HT1080 (cell line): ENCODE data around the gene TP53I11. TPM values are rescaled to one million over a fixed set of nuclear protein-coding genes. Genes with fewer than 3 reads are reported as not detected.

Source experiments
- DNase-seq: peaks from one replicate; pipeline ENCODE4 v3.0.0-alpha.2; 2015; ENCODE audit warnings: low read depth
- total RNA-seq: library from RNA; depleted of rRNA; stranded (reverse); fragments of >200 nt; shearing (Covaris generic); gene quantifications from 2 replicates; pipeline ENCODE4 v1.2.3, GENCODE V29; 2014

TP53I11 gene
- total RNA-seq, 1 experiment from 2014 or later: 0.11 TPM

DNA sequence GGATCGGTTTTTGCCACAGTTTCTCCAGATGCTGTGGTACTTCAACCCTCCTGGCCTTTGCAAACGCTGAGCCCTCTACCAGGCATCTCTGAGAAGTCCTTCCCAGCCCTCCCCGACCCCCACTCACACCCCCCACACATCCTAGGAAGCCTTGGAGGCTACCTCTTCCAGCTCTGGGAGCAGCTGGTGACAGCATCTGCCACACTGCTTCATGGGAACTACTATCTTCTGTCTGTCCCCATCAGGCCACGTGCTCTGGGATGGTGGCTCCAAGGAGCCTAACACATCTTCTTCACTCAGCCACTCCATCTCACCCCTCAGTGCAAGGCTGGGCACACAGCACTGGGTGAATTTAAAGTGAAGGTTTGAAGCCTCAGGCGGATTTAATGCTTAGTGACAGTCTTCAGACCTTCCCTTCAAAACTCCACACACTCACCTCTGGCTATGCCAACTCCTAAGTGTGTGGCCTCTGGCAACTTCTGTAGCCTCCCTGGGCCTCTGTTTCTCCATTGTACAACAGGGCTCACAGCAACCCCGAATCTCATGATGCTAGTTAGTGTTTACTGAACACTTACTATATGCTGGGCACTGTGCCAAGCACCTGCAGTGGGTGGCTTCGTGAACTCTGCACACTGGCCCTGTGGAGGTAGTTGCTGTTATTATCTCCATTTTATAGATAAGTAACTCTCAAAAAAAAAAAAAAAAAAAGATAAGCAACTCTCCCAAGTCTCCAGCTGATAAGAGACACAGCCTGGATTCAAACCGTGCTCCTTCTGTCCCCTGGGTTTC is 7.3 kb upstream of the TP53I11 start:
- DNase-seq: no peak

DNA sequence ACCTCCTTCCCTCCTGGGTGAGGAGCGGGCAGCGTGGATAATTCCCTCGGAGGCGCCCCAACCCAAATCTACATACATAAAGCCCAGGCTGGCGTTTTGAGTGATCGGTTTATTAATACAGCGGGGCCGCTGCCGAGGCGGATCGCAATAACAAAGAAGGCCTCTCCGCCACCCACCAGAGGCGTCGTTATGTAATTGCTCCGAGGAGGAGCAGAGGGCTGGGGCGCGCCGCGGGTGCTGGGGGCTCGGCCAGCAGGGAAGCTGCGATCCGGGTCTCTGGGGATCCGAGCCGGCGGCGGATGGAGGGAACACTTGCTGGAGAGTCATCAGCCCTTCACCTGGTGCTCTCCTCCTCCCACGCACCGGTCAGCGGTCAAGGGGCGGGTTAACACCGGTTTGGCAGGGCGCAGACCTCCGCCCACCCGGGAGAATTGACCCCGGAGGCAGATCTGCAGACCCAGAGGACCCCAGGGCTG is 6.4 kb upstream of the TP53I11 start:
- DNase-seq: no peak

DNA sequence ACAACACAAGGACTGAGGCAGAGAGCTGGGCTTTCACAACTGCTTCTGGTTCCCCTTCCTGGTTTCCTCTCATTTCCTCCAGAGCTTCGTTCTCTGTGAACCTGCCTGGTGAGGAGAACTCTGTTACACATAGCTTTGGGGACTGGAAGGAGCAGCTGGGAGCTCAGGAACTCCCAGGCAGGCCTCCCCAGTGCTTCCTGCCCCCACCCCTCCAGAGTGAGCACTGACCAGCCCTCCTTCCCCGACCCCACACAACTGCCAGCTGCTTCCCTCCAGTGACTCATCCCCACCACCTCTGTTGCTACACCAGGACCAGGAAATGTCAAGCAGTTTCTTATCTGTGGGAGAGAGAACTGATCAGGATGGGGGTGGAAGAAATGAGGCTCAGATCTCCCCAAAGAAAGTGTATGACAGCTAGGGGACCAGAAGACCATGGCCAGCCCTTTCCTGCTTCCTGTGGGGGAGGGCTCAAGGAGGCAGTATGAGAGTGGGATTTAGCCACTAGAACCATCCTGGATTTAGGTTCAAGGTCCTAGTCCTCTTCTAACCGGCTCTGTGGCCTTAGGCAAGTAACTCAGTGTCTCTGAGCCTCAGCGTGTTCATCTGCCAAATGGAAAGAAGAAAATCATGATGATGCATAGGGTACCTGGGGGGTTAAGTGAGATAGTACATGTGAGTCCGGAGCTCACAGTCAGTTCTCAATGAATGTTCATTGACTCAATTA is 4.5 kb upstream of the TP53I11 start:
- DNase-seq: peak; percentile 74

DNA sequence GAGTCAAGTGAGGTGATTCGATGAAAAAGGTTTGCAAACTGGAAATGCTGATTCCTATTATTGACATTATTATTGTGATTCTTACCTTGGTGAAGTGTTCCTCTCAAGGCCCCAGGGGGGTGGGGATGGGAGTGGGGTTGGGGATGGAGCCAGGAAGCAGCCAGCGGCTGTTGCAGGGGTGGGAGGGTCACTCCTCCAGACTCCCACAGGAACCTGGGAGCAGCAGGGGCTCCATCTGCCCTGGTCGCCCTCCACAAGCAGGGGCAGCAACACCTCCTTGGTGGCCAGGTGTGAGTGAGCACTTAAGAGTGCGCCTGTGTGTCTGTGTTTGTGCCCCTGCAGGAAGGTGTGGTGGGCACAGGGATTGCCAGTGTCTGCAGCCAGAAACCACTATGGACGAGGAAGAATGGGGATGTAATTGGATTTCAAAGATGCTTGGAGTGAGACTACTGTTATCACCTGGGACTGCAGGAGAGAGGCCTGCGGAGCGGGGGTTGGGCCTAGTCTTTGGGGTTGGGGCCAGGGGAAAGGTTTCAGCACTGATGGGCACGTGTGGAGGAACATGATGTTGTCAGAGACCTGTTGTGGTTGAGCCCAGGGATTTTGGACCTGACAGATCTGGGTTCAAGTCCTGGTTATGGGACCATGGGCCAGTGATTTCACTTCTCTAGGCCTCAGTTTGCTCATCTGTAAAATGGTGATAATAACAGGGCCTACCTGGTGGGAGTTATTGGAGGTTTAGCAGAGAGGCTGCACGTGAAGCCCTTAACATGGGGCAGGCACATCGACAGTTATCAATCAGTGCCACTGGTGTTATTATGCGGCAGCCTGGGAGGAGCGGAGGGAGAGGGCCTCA is 3.6 kb upstream of the TP53I11 start:
- no peak for DNase-seq

DNA sequence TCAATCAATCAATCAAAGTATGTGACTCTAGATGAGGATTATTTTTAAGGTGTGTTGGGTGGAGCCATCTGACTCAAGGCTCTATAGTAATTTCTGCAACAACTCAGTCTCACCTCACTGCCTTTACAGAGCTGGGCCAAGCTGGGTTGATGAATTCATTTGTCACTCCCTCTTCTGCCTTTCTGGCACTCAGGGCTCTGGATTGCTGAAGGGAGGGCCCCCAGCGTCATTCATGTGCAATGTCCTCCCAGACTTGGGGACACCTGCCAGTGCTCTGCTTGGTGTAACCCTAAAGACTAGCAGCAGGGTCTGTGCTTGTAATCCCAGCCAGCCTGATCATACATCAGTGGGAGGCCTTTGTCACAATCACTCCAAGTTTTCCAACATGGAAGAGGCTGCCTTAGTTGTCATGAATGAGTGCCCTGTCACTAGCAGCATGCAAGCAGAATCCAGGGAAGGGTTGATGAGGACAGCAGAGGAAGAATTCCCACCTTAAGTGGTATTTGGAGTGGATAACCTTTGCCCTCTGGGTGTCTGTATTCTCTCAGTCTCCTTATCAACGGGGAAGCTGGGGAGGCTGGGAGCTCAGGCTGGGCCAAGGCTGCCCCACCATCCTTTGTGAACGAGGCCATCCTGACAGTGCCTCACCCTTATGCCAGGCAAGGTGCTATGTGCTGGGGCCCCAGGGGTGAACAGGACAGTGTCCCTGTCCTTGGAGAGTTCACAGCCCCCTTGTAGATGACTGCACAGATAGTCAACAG is 2.0 kb upstream of the TP53I11 start:
- no peak for DNase-seq

DNA sequence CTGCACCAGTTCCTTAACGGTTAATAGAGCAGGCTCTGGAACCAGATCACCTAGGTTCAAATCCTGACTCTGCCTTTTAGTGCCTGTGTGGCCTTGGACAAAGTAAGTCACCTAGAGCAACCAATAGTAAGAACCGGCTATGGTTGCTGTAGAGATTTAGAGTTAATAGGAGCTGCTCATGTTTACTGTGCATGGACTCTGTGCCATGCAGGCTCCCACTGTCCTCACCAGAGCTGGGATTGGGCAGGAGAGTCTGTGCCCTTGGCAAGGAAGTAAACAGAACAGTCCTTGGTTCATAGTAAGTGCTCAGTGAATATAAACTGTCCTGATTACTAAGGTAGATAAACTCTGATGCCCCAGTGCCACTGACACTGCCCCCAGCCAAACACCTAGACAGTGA is 1.4 kb upstream of the TP53I11 start:
- DNase-seq: no peak

DNA sequence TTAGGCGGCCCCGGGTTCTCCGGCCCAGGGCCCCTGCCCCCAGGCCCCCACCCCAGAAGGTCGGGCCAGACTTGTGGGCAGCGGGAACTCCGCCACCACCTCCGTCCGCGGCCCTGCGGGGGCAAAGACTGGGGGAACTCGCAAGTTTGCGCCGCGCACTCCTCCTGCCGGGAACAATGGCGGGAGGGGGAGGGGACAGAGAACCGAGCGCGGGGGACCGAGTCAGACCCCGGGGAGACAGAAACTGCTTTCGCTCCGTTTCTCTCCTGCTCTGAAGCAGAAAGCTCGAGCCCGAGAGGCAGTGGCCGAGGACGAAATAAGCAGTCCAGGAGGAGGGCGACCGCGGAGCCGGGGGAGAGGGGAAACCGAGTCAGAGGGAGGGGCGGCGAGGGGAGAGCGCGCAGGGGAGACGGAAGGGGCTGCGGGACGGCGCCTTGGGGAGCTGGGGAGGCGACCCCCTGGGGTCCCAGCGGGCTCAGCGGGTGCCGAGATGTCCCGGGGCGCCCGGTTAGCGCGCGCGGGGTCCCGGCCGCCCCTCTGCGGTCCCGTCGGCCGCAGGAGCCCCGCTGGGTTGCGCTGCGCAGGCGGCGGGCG is 555 bp downstream of the TP53I11 start:
- DNase-seq: no peak

DNA sequence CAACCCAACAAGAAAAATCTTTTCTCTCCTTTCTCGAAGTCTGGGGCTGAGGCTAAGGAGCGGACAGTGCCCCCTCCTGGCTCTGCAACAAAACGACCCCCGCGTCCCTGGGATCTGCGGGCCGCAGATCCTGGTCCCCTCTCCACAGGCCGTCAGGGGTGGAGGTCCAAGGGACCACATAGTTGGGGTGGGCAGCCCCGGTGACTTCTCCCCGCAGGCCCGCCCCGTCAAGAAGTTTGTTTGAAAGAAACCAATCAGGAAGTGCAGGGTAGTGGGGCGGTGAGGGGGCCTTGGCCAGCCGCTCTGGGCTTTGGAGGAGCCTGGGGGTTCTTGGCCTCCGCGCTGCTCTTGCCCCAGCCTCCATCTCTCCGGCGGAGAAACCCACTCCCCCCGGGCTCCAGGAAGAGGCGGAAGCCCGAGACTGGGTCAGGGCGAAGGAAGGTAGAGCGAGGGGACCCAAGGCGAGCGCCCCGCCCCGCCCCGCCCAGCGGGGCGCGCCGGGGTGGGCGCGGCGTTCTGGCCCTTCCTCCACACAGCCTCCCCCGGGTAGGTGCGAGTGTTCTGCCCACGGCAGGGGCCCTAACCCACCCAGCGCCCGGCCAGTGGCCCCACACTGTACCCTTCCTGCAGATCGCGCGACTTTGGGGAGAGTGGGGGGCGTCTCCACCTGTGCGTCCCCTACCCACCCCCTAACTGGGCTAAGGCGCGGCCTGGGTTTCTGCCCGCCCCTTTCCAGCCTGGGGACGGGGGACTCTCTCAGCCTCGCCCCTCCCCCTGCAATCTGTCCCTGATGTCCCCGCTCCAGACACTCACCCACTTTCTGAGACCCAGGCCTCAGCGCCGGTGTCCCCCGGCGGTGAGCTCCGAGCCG is 1.3 kb downstream of the TP53I11 start:
- DNase-seq: no peak

DNA sequence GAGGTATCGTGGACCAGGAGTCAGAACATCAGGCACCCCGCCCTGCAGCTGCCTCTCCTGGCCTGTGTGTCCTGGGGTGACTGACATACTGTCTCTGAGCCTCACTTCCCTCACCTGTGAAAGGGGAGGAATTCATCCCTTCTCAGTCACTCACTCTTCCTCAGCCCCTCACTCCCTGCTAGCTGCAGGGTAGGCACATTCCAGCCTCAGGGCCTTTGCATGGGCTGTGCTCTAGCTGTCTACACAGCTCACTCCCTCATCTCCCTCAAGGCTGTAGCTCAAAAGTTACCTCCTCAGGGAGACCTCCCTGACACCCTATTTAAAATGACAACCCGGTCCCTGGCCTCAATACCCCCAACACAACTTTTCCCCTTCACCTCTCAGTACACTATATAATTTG is 2.5 kb downstream of the TP53I11 start:
- DNase-seq: no peak

DNA sequence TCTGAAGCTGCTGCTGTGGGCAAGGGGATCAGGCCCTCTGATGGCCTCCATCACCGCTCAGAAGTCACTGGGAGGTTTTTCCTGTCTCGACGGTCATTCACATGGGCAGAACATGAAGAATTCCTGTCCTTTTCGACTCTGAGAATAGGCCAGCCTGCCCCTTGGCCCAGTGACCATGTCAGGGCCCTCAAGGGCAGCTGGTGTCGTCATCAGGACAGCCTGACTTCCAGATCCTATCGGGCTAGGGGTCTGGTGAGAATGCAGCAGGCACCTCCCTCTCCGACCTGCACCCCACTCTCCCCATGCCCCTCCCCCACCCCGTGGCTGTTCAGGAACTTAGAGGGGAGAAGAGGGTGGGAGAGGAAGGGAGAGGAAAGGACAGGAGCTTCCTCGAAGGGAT is 3.6 kb downstream of the TP53I11 start:
- DNase-seq: no peak

DNA sequence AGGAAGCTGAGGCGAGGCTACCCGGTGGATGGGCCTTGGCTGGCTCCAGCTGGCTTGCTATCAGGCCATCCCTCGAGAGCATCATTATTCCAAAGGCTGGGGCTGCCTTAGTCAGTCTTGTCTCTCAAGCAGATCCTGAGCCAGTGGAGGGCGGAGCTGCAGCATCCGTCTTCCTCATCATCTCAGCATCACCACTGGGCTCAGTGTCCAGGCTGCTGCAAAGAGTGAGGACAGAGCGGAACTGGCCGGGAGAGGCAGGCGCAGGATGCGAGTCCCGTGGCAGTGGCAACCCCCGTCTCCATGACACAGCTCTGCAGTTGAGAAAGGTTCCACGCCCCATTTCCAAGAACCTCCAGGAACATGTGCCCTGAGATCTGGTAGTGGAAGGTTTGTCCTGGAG is 4.4 kb downstream of the TP53I11 start:
- no peak for DNase-seq

DNA sequence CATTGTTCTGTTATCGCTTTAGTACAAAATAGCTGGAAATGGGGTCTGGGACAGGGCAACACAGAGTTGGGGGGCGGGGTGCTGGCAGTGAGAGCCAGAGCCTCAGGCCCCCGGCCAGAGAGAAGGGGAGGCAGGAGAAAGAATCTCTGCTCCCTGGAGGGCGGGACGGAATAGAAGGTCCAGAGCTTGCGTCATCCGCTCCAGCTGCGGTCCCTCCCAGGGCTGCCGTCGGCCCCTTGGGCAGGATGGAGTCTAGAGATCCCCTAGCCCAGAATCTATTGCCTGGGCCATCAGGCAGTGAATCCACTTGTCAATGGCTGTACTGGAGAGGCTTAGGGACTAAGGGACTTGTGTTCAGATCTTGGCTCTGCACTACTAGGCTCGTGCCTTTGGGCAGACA is 5.0 kb downstream of the TP53I11 start:
- DNase-seq: no peak

DNA sequence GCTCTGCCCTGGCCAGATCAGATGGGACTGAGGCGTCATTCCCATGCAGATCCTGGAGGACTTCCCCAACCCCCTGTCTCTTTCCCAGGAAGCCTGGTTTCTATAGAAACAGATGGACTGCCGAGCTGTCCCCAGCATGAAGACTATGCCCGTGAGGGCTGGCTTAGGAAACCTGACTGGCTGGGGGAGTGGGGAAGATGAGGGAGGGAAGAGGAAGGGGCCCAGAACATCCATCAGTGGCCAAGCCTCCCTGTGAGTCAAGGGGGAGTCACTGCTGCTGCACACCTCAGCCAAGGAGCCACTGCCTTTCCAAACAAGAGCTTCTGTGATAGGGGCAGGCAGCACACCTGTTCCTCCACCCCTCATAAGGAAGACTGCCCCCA is 5.8 kb downstream of the TP53I11 start:
- DNase-seq: no peak

DNA sequence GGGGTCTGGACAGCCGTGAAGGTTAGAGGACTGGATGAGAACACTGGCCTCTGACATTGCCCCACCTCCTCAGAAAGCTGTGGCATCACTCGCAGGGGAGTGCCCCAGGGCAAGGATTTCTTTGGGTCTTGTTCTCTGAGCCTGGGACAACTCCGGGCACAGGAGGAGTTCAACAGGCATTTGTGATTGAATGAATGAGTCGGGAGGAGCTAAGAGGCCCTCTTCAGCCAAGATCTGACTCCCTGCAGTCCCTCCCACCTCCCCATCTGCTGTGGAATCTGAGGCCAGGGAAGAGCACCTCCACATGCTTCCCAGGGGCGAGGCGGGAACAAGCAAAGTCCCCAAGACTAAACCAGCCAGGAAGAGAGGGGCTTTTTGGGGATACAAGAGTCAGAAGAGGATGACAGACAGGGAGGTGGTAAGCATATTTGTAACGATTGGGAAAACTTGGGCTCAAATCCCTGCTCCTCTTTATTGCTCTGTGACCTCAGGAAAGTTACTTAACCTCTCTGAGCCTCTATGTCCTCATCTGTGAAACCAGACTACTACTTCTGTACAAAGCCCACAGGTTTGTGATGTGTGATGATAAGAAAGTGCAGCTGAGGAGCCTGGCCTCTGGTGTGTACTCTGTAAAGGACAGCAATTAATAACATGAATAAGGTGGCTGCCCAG is 6.4 kb downstream of the TP53I11 start:
- no peak for DNase-seq

DNA sequence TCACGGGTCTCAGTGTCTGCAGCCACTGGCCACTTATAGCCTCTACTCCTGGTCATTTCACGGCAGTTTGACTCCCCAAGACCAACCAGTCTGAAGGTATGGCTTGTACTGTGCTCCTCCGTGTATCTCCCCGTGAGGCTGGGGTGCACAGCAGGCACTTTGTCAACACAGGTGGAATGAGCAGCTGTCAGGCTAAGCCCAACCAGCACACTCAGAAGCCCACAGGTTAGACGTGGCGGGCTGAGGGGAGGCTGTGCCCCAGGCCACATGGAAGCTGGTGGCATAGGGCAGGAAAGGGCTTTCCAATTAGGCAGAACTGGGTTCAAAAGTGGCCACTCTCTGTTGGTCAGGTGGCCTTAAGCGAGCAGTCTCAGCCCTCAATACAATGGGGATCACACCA is 7.0 kb downstream of the TP53I11 start:
- no peak for DNase-seq

DNA sequence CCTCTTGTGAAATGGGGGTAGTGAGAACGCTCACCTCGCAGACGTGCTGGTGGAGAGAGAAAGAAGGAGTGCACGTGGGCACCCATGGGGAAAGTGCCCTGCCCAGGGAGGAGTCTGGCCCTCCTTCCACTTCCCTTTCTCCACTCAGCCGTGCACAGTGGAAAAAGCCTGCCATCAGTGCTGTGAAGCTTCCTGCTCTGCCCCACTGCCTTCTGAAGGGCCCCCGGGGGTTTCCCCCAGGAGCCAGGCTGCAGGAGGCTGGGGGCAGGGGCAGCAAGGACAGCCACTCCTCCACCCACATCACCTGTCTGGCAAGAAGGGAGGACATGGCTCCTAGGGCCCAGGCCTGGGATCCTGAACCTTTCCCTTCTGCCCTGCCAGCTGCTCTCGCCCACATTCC is 7.6 kb downstream of the TP53I11 start:
- no peak for DNase-seq

DNA sequence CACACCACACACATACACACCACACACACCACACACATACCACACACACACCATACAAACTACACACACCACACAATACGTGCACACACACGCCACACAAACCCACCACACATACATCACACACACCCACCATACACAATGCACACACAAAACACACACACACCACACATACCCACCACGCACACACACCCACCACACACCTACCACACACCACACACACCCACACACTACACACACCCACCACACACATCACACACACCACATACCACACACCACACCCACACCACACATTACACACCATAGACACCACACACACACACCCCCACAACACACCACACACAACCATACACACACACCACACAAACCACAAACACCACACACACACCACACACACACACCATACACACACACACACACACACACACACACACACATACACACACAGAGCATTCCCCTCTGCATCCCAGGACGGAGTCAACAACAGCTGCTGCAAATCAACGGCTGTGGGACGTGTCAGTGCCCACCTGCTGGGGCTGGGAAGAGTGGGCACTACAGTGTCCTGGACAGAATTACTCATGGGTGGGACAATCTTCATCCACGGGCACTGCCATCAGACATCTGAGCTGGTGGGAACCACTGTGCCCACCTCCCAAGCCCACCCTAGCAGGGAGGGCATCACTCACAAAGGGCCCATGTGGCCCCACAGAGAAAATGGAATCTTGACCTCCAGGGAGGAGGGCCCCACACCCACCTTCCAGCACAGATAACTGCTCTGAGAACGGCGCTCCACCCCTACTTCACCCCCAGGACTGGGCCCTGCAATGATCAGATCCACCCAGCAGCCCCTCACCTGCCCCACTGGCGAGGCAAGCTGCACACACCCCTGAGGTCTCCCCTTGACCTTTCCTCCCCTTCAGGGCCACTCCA is 8.4 kb downstream of the TP53I11 start:
- DNase-seq: no peak
